Stimulated activated effector memory CD8-positive, alpha-beta T cell treated with anti-CD3 and anti-CD28 coated beads, Interleukin-12 subunit alpha, Interleukin-12 subunit beta, amount 100 ng/mL, for 72 hours (primary cell): ENCODE results near the gene ITGA11.

ENCODE experiments used
- ATAC-seq: fragments of 150-1000 bp; cut with Tn5 transposase; 2 replicates; pipeline ENCODE4 v1.10.0; 2021
- DNase-seq, 2 donors: peaks; one replicate each; pipeline ENCODE4 v3.0.0; 2021 to 2022; ENCODE audit warnings: low spot score in 2 of 2
- H3K27ac Mint-ChIP-seq: one replicate; pipeline ENCODE4 v1.8.0; 2022; ENCODE audit warnings: mild to moderate bottlenecking, mixed read lengths
- H3K36me3 Mint-ChIP-seq: one replicate; pipeline ENCODE4 v1.8.0; 2022; ENCODE audit warnings: mild to moderate bottlenecking, mixed read lengths
- H3K4me1 Mint-ChIP-seq: one replicate; pipeline ENCODE4 v1.8.0; 2022; ENCODE audit warnings: mixed read lengths
- H3K4me3 Mint-ChIP-seq: one replicate; pipeline ENCODE4 v1.8.0; 2022; ENCODE audit warnings: mild to moderate bottlenecking, mixed read lengths
- H3K9me3 Mint-ChIP-seq: one replicate; pipeline ENCODE4 v1.8.0; 2022; ENCODE audit warnings: mixed read lengths

Gene ITGA11

DNA sequence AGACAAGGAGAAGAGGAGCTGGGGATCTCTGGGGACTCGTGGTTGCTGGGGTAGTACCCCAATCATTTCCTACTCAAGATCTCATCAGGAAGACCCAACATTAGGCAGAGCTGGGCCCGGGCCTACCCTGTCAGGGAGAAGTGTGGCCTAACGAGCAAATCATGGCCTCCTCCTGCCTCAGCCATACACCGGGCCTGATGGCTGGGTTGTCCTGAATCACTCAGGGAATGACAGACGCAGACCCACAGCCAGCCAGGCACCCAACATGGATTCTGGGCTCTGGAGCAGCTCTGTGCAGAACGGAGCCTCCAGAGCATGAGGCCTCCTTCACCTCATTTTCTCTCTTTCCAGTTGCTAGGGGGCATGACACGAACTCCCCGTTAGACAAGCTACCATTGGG, 19.7 kb downstream of the ITGA11 start:
- Mint-ChIP-seq H3K9me3 (no peaks in the 10 kb centered on the region), H3K4me1 (no peaks in the 10 kb centered on the region), H3K27ac (no peak overlapping the region), H3K36me3 (no peaks in the 10 kb centered on the region), H3K4me3 (no peak overlapping the region)
- no peak for ATAC-seq
- peak in 1 of 2 donors; percentile 34 for DNase-seq

DNA sequence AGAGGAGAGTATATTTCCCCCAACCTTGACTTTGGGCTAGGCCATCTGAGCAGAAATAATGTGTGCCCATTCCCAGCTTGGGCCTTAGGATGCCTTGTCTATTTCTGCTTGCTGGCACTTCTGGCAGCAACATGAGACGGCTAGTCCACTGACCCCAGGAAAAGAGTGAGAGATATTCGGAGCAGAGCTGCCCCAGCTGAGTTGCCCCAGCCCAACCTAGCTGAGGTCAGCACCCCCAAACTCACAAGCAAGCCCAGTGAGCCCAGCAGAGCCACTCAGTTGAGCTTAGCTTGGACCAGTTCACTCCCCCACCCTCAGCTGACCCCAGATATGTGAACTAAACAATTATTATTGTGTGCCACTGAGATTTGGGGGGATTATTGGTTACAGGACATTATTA, 20.2 kb downstream of the ITGA11 start:
- Mint-ChIP-seq H3K36me3 (no peaks in the 10 kb centered on the region), H3K4me1 (no peaks in the 10 kb centered on the region), H3K9me3 (no peaks in the 10 kb centered on the region), H3K27ac (no peak overlapping the region), H3K4me3 (no peak overlapping the region)
- no peak for ATAC-seq
- DNase-seq = peak in 1 of 2 donors; percentile 25

GRCh38 chr15:68411343-68411675, 20.7 kb downstream of the ITGA11 start:
- ATAC-seq (no peak), DNase-seq (no peak)
- H3K27ac Mint-ChIP-seq = no peak overlapping the region
- no peaks in the 10 kb centered on the region for H3K9me3 Mint-ChIP-seq
- no peaks in the 10 kb centered on the region for H3K36me3 Mint-ChIP-seq
- H3K4me1 Mint-ChIP-seq = no peaks in the 10 kb centered on the region
- no peak overlapping the region for H3K4me3 Mint-ChIP-seq

DNA sequence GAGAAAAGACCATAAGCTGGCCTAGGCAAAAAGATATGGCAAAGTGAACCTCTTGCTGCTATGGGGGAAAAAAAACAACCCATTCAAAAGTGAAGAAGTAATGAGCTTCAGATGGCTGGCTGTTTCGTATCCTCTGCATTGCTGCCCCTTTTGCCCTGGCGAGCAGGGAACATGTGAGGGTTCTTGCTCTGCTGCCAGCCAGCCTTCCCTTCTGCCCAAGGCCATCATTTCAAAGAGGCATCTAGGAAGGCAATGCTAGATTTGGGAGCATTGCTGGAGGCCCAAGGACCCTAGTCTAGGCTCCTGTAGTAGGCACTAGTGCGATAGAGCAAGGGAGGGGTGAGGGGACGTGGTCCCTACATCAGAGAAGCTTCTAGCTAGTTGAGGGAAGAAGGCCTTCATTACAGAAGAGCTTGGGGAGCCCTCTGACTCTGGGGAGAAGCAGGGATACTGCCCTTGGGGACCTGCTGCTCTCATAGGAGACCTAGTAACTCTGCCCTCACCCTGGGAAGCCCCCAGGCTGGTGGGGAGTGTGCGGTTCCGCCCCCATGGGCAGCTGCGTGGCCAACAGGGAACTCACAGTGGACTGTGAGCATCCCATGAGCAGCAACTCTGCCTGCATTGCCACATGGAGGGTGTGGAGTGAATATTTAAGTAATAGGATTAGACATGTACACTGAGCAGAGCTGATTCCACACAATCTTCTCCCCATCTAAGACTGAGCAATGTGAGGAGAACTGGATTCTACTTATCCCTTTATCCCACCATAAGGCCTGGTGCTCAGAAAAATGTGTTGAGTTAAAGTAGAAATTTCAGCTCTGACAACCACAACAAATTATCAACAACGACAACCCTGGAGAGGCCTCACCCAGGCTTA, 21.3 kb downstream of the ITGA11 start:
- DNase-seq (peak in 1 of 2 donors; percentile 26), ATAC-seq (no peak)
- Mint-ChIP-seq H3K4me1 (no peaks in the 10 kb centered on the region), H3K9me3 (no peaks in the 10 kb centered on the region), H3K36me3 (no peaks in the 10 kb centered on the region), H3K4me3 (no peak overlapping the region), H3K27ac (no peak overlapping the region)

GRCh38 chr15:68409736-68410370, 22.1 kb downstream of the ITGA11 start:
- no peak overlapping the region for H3K27ac Mint-ChIP-seq
- H3K4me1 Mint-ChIP-seq = no peaks in the 10 kb centered on the region
- ATAC-seq = no peak
- DNase-seq = no peak
- H3K9me3 Mint-ChIP-seq = no peaks in the 10 kb centered on the region
- H3K4me3 Mint-ChIP-seq = no peak overlapping the region
- H3K36me3 Mint-ChIP-seq = no peaks in the 10 kb centered on the region

- H3K9me3 Mint-ChIP-seq = no peaks in the 10 kb centered on the region
- no peak overlapping the region for H3K27ac Mint-ChIP-seq
- no peak for ATAC-seq
- no peaks in the 10 kb centered on the region for H3K36me3 Mint-ChIP-seq
- no peak for DNase-seq
- H3K4me1 Mint-ChIP-seq = no peaks in the 10 kb centered on the region
- no peak overlapping the region for H3K4me3 Mint-ChIP-seq
These were observed 23.0 kb downstream of the ITGA11 start for GRCh38 chr15:68408971-68409370.

GRCh38 chr15:68407886-68408881, 23.8 kb downstream of the ITGA11 start:
- Mint-ChIP-seq H3K4me3 (no peak overlapping the region), H3K27ac (no peak overlapping the region), H3K9me3 (peaks cover 3% of the 10 kb centered on the region), H3K4me1 (no peaks in the 10 kb centered on the region), H3K36me3 (no peaks in the 10 kb centered on the region)
- no peak for ATAC-seq
- DNase-seq = no peak

DNA sequence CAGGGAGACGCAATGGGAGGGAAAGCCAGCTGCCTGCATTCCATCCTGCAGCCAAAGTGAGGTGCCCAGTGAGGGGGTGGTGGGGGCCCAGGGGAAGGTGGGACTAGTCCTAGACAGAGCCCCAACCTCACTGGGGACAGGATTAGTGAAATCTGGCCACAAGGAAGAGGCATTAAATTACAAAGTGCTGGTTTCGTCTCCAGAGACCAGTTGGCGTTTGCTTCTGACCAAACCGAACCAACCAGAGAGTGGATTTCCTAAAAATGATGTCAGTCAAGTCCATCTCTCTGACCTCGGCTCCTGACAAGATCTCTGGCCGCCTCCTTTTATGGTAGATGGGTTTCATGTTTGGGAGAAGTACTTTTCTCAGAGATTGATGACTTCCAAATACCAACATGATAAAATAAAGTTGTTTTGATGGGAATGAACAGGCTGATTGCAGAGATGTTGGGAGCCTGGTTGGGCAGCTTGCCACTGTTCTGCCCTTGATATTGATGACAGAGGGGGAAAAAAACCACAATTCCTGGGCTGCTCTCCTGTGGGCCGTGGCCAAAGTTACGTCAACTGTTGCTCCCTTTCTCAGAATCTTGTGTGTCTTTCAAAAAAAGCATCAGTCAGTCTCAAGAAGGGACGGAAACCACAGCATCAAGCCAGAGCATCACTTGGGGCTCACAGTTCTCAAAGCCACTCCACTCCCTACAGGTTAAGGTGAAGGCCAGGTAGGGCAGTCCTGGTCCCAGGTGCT, 24.6 kb downstream of the ITGA11 start:
- DNase-seq = no peak
- Mint-ChIP-seq H3K27ac (no peak overlapping the region), H3K9me3 (peaks cover 3% of the 10 kb centered on the region)

DNA sequence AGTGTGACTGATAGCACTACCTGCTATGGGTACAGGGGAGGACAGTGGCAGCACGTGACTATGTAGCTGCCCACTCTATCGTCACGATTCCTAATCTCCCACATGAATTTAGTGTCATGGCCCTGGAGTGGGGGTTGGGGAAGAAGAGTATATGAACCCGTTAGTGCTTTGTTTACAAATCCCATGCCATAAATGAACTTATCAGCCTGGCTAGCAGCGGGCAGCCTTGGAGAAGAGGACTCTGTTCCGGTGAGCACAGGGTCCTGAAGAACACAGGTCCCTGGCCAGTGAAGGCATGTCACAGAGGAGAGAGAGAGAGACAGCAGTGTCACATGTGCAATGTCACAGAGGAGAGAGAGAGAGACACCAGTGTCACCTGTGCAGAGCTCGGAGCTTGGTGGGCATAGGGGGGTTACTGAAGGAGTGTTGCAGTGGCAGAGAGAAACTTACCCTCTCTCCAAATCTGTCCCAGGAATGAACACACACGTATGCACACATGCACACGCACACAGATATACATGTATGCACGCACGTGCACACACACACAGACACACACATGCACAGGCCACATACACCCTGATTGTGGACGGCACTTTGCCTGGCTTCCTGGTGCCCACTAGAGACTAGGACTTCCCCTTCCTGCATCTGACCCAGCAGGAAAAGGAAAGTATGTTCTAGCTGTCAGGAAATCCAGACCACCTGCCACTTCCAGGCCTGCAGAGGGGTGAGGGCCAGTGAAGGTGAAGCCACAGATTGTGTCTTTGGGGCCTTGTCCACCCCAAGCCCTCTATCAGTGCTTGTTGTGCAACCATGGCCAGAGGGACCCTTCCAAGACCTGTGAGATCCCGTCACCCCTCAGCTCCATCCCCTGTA, 26.3 kb downstream of the ITGA11 start:
- Mint-ChIP-seq H3K4me1 (no peaks in the 10 kb centered on the region), H3K4me3 (no peak overlapping the region), H3K36me3 (no peaks in the 10 kb centered on the region), H3K27ac (no peak overlapping the region), H3K9me3 (peaks cover 3% of the 10 kb centered on the region)
- no peak for ATAC-seq
- DNase-seq = no peak

More for the DNA sequence above, 24.6 kb downstream of the ITGA11 start:
- ATAC-seq = no peak
- H3K36me3 Mint-ChIP-seq = no peaks in the 10 kb centered on the region
- H3K4me1 Mint-ChIP-seq = no peaks in the 10 kb centered on the region
- no peak overlapping the region for H3K4me3 Mint-ChIP-seq

DNA sequence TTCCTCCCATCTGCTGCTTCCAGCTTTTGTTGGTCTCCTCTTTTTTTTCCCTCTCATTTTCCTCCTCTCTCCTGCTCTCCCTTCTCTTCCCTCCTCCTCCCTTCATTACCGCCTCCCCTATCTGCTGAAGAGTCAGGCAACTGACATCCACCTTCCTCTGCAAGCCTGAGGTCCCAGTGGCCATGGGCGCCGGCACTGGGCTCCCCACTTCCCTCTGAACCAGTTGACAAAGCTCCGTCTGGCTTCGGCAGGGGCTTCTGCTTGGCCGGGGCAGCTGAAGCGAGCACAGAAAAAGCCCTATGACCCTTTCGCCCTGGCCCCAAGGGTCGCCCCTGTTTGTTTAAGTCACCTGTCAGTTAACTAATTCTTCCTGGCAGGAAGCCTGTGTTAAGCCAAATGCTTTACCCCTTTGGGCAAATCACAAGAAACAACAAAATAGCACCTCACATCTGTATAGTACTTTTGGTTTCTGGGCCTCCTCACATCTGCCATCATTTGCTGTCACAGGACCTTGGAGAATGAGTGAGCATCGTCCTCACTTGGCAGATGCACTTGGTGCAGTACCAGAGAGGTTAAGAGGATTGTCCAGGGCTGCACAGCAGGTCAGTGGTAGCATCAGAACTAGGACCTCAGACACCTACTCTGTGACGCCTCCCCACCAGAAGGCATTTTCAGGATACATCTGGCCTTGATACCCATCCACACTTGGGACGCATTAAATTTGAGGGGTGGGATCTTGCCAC, 27.7 kb downstream of the ITGA11 start:
- H3K4me3 Mint-ChIP-seq = no peak overlapping the region

GRCh38 chr15:68403161-68403941, 28.6 kb downstream of the ITGA11 start:
- Mint-ChIP-seq H3K36me3 (no peaks in the 10 kb centered on the region), H3K27ac (no peak overlapping the region), H3K4me1 (peaks cover 5% of the 10 kb centered on the region), H3K4me3 (no peak overlapping the region), H3K9me3 (peaks cover 3% of the 10 kb centered on the region)
- ATAC-seq = peak; percentile 33
- DNase-seq = no peak

More for the DNA sequence above, 27.7 kb downstream of the ITGA11 start:
- DNase-seq = no peak
- H3K4me1 Mint-ChIP-seq = peaks cover 5% of the 10 kb centered on the region
- H3K36me3 Mint-ChIP-seq = no peaks in the 10 kb centered on the region
- H3K27ac Mint-ChIP-seq = no peak overlapping the region
- H3K9me3 Mint-ChIP-seq = peaks cover 3% of the 10 kb centered on the region
- no peak for ATAC-seq

GRCh38 chr15:68402432-68403160, 29.4 kb downstream of the ITGA11 start:
- Mint-ChIP-seq H3K27ac (no peak overlapping the region), H3K9me3 (peaks cover 3% of the 10 kb centered on the region), H3K36me3 (no peaks in the 10 kb centered on the region), H3K4me3 (no peak overlapping the region), H3K4me1 (peaks cover 5% of the 10 kb centered on the region)
- DNase-seq = no peak
- ATAC-seq = peak; percentile 47
